GM19193 (cell line): ENCODE measurements around the gene KLHDC10.

ENCODE experiments used
- POLR2A ChIP-seq: IDR thresholded peaks from 4 replicates; pipeline ENCODE4 v1.6.1; 2011; ENCODE audit not compliant: insufficient read depth, insufficient read length; ENCODE audit errors: extremely low read depth

Gene KLHDC10

DNA sequence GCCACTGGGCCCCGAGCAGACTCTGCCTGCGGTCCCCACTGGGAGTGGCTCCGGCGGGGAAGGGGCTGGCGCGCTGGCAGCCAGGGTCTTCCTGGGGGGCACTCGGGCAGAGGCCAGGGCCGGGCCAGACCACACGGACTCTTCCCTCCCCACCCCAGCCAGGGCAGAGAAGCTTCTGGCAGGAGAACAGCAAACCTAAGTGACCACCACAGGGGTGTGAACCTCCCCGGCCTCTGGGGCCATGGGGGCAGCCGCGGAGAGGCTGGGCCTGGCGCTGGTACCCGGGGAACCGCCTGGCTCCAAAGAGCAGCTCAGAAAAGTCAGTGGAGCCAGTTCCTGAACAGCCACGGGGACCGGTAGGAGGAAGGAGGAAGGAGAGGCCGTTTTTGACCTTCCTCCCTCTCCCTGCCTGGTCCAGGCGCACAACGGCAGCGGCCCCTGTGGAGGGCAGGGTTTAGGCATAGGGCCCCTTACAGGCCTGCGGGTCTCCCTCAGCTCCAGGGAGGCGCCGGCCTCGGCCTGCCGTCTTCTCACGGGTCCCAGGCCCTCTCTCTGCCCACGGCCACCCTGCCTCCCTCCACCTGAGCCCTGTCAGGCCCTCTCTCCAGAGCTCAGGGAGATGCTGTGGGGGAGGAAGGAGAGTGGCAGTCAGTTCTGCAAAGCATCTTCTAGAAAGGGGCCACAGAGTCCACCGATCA lies 83.0 kb downstream of the KLHDC10 start:
- TF ChIP-seq POLR2A: no peak

DNA sequence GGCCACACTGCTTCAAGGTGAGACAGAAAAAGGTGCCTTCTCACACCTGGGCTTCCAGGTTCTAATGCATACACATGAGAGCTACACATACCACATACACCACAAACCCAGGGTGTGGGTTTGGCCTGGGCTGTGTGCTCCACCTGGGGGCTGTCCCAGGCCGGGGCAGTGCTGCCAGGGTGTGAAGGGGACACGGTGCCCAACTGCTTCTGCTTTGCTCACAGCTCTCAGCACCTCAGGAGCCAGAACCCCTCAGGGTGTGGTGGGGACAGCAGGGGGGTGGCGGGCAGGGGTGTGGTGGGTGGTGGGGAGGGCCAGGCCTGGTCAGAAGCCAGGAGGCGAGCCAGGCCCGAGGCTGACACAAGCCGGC lies 83.8 kb downstream of the KLHDC10 start:
- no peak for TF ChIP-seq POLR2A

DNA sequence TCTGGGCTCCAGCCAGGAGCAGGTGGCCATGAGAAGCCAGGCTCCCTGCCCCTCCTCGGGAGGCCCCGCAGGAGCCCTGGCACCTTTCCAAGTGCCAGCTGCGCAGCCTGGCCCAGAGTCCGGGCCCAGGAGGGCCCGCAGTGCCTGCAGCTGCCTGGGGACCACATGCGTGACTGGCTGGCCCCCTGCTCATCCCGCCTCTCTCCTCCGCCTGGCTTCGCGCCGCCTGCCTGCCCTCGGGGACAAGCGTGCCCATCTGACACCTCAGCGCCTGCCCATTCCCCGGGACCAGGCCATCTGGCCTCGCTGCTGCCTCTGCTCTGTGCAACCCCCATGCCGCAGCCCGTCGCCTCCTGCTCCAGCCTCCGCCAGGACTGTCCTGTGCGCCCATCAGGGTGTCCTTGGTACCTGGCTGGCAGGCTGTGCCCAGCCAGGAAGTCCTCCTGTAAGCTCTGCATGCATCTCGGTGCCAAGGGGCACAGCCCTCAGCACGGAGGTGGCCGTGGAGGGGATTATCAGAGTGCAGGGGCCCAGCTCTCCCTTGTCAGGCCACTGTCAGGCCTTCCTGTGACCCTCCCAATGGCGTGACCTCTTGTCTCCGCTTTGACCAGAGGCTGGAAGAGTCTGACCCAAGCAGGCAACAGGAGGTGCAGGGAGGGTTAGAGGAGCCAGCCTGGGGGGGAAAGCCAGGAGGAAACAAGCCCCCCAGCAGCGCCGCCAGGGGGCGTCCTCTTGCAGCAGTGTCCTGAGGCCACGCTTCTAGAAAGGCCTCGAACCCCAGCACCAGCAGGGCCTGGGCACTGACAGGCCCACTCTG lies 84.4 kb downstream of the KLHDC10 start:
- TF ChIP-seq POLR2A: no peak

GRCh38 chr7:130156140-130156539 lies 85.8 kb downstream of the KLHDC10 start:
- TF ChIP-seq POLR2A: no peak

GRCh38 chr7:130157700-130158099 lies 87.4 kb downstream of the KLHDC10 start:
- no peak for TF ChIP-seq POLR2A

GRCh38 chr7:130160023-130160422 lies 89.7 kb downstream of the KLHDC10 start:
- no peak for TF ChIP-seq POLR2A

- TF ChIP-seq POLR2A: no peak
These were observed 90.1 kb downstream of the KLHDC10 start for GRCh38 chr7:130160455-130160854.

- no peak for TF ChIP-seq POLR2A
These were observed 91.9 kb downstream of the KLHDC10 start for GRCh38 chr7:130162196-130162595.

DNA sequence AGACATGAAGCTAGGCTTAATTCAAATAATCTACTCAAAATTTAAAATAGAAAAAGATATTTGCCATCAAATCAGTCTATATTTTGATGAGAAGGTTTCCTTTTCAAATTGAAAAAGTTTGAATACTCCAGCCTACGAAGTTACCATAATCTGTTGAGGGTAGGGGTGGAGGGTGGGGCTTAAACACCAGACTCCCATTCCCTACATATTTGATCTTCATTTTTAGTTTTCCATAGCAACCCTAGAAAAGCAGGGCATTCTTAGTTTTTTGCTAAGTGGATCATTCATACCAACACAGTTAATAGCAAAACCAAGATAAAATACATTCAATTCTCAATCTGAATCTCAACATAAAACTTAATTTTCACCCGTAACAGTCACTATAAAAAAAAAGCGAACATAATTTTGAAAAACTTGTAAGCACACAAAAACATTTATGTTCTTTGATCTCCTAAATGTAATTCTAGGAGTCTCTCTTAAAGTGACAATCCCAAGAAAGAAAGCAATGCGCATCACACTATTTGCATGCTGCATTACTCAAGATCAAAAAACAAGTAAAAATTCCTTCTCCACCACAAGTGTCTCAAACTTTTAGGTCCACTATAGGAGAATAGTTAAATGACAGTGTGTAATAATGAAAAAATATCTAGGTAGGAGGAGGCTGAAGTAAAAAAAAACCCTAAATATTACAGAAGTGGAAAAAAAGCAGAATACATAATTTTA lies 104.1 kb downstream of the KLHDC10 start:
- no peak for TF ChIP-seq POLR2A

DNA sequence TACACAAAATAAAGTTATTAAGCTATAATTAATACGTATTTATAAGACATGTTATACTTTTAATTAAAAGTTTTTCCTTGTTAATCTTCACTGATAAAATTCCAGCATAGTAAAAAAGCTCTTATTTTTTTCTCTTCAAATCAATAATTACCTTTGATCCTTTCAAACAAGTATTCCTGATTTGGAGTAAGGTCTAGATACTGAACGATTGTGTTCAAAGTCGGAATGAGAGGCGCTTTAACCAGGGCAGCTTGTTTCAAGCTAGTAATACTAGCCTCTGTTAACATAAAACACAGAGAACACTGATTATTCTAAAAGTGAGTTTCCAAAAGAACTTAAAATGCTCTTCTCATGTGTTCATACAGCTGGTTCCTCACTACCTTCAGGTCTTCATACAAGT lies 107.9 kb downstream of the KLHDC10 start:
- TF ChIP-seq POLR2A: no peak

DNA sequence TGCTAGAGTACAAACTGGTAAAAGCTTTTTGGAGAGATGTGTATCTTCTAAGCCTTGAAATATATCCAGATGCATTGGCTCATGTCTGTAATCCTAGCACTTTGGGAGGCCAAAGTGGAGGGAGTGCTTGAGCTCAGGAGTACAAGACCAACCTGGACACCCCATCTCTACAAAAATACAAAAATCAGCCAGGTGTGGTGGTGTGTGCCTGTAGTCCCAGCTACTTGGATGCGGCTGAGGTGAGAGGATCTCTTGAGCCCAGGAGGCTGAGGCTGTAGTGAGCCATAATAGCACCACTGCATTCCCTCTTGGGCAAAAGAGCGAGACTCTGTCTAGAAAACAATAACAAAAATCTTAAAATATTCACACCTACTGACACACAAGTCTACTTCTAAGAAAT lies 109.3 kb downstream of the KLHDC10 start:
- TF ChIP-seq POLR2A: no peak

- no peak for TF ChIP-seq POLR2A
These were observed 110.4 kb downstream of the KLHDC10 start for GRCh38 chr7:130180571-130181262.

GRCh38 chr7:130181263-130181605 lies 110.9 kb downstream of the KLHDC10 start:
- TF ChIP-seq POLR2A: no peak

GRCh38 chr7:130182990-130183389 lies 112.7 kb downstream of the KLHDC10 start:
- TF ChIP-seq POLR2A: no peak
